NB4 (cell line): ENCODE measurements around the gene TPBGL.

Source experiments
- CTCF ChIP-seq: IDR thresholded peaks from one replicate; pipeline ENCODE4 v1.5.1; 2012; ENCODE audit warnings: low read depth, low read length
- MAX ChIP-seq: IDR thresholded peaks from 2 replicates; pipeline ENCODE4 v1.6.1; 2011; ENCODE audit warnings: low read depth, low read length
- MYC ChIP-seq: IDR thresholded peaks from 2 replicates; pipeline ENCODE4 v1.6.1; 2011; ENCODE audit warnings: low read depth, low read length

DNA sequence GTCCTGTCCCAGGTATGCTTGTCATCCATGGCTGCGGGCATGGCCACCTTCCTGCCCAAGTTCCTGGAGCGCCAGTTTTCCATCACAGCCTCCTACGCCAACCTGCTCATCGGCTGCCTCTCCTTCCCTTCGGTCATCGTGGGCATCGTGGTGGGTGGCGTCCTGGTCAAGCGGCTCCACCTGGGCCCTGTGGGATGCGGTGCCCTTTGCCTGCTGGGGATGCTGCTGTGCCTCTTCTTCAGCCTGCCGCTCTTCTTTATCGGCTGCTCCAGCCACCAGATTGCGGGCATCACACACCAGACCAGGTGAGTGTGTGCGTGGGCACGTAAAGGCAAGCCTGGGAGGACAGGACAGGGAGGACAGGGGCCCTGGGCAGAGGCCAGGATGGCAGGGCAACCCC, 47.3 kb upstream of the TPBGL start:
- TF ChIP-seq CTCF (no peak), MAX (no peak), MYC (no peak)
